Ishikawa (cell line): ENCODE measurements around the gene PDGFC.

Source experiments
- CEBPB ChIP-seq: IDR thresholded peaks from 2 replicates; pipeline ENCODE4 v1.6.1; 2012
- CREB1 ChIP-seq: IDR thresholded peaks from 2 replicates; pipeline ENCODE4 v1.6.1; 2012; ENCODE audit warnings: low read depth
- EGR1 ChIP-seq: IDR thresholded peaks from 2 replicates; pipeline ENCODE4 v1.6.1; 2012
- EP300 ChIP-seq: IDR thresholded peaks from 2 replicates; pipeline ENCODE4 v1.6.1; 2012; ENCODE audit warnings: borderline replicate concordance
- FOXM1 ChIP-seq: IDR thresholded peaks from 2 replicates; pipeline ENCODE4 v1.6.1; 2012; ENCODE audit warnings: low read depth, borderline replicate concordance
- NFIC ChIP-seq: IDR thresholded peaks from 2 replicates; pipeline ENCODE4 v1.6.1; 2012
- RAD21 ChIP-seq: IDR thresholded peaks from 2 replicates; pipeline ENCODE4 v1.6.1; 2012; ENCODE audit warnings: low read depth
- TAF1 ChIP-seq: IDR thresholded peaks from 2 replicates; pipeline ENCODE4 v1.6.1; 2012; ENCODE audit warnings: low read depth, mild to moderate bottlenecking
- TCF12 ChIP-seq: IDR thresholded peaks from 2 replicates; pipeline ENCODE4 v1.6.1; 2012; ENCODE audit warnings: low read depth
- TEAD4 ChIP-seq: IDR thresholded peaks from 2 replicates; pipeline ENCODE4 v1.6.1; 2012
- YY1 ChIP-seq: IDR thresholded peaks from 2 replicates; pipeline ENCODE4 v1.6.1; 2012; ENCODE audit warnings: low read depth
- TF ChIP-seq, protein P1 (sequence below): IDR thresholded peaks from 2 replicates; pipeline ENCODE4 v1.6.1; 2012
- TF ChIP-seq, protein P2 (sequence below): IDR thresholded peaks from 2 replicates; pipeline ENCODE4 v1.6.1; 2012
- TF ChIP-seq, protein P3 (sequence below): IDR thresholded peaks from 2 replicates; pipeline ENCODE4 v1.6.1; 2012; ENCODE audit warnings: low read depth, mild to moderate bottlenecking

DNA sequence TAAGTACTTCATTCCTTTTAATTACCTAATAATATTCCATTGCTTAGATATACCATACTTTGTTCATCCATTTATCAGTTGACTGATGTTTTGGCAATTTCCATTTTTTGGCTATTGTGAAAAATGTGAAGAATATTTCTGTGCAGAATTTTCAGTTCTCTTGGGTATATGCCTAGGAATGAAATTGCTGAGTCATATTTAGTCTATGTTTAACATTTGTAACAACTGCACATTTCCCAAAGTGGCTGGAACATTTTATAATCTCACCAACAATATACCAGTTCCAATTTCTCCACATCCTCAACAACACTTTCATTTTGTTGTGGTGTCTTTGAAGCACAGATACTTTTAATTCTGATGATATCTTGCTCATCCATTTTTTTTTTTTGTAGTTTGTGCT is 215.5 kb downstream of the PDGFC start:
- TF ChIP-seq EP300 (no peak), CEBPB (no peak), RAD21 (no peak), EGR1 (no peak), TCF12 (no peak), YY1 (no peak), CREB1 (no peak), TEAD4 (no peak), NFIC (no peak), FOXM1 (no peak), TAF1 (no peak)
- TF ChIP-seq, protein P1, sequence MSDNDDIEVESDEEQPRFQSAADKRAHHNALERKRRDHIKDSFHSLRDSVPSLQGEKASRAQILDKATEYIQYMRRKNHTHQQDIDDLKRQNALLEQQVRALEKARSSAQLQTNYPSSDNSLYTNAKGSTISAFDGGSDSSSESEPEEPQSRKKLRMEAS: no peak
- TF ChIP-seq, protein P2, sequence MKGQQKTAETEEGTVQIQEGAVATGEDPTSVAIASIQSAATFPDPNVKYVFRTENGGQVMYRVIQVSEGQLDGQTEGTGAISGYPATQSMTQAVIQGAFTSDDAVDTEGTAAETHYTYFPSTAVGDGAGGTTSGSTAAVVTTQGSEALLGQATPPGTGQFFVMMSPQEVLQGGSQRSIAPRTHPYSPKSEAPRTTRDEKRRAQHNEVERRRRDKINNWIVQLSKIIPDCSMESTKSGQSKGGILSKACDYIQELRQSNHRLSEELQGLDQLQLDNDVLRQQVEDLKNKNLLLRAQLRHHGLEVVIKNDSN: no peak
- TF ChIP-seq, protein P3, sequence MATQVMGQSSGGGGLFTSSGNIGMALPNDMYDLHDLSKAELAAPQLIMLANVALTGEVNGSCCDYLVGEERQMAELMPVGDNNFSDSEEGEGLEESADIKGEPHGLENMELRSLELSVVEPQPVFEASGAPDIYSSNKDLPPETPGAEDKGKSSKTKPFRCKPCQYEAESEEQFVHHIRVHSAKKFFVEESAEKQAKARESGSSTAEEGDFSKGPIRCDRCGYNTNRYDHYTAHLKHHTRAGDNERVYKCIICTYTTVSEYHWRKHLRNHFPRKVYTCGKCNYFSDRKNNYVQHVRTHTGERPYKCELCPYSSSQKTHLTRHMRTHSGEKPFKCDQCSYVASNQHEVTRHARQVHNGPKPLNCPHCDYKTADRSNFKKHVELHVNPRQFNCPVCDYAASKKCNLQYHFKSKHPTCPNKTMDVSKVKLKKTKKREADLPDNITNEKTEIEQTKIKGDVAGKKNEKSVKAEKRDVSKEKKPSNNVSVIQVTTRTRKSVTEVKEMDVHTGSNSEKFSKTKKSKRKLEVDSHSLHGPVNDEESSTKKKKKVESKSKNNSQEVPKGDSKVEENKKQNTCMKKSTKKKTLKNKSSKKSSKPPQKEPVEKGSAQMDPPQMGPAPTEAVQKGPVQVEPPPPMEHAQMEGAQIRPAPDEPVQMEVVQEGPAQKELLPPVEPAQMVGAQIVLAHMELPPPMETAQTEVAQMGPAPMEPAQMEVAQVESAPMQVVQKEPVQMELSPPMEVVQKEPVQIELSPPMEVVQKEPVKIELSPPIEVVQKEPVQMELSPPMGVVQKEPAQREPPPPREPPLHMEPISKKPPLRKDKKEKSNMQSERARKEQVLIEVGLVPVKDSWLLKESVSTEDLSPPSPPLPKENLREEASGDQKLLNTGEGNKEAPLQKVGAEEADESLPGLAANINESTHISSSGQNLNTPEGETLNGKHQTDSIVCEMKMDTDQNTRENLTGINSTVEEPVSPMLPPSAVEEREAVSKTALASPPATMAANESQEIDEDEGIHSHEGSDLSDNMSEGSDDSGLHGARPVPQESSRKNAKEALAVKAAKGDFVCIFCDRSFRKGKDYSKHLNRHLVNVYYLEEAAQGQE: no peak
